Measurements from ENCODE around the gene MS4A4A. TPM values are rescaled to one million over a fixed set of nuclear protein-coding genes. Genes with fewer than 3 reads are reported as not detected.

Gene MS4A4A
- total and polyA plus RNA-seq, 8 donors, result 1.4 to 28.1 (median 6.6) TPM; not detected in 1

DNA sequence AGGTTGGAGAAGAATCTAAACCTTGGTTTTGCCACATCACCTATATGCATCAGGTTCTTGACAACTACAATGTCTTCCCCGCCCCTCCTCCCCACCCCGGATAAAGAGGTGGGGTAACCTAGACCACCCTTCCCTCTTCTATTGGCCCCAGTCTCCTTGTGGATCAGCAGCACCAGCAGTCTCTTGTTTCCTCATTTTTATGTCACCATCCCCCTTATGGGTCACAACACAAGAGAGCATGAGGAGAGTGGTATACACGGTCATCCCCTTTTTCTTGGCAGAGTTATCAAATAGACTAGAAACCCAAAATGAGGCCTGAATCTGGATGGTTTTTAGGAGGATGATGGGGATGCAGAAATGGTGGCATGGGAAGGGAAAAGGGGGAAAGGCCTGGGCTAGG, 38.7 kb upstream of the MS4A4A start:
- DNase-seq, result no peak
- 81 to 92% (median 87%) methylated on average over 3 of the region's 3 CpGs for WGBS, 5 donors
- H3K4me1 ChIP-seq, result no peaks in the 10 kb centered on the region
- peak overlapping the region in 1 of 5 donors; percentile 6 for H3K27ac ChIP-seq
- TF ChIP-seq CTCF (IDR thresholded peaks at IDR 0.05) (no peak), POLR2A (IDR thresholded peaks at IDR 0.05) (no peak), EP300 (IDR thresholded peaks at IDR 0.05) (no peak), POLR2AphosphoS5 (IDR thresholded peaks at IDR 0.05) (no peak)
- intact Hi-C loops (cut with DNase I; ENCODE audit: low total_unique reads), result no loop called here
- H3K36me3 ChIP-seq, result no peaks in the 10 kb centered on the region
- no peaks in the 10 kb centered on the region for H3K9me3 ChIP-seq
- no peak overlapping the region for H3K4me3 ChIP-seq
- H3K27me3 ChIP-seq, result no peaks in the 10 kb centered on the region

GRCh38 chr11:60242740-60243239, 37.7 kb upstream of the MS4A4A start, which contains the start of gene MS4A4E:
Gene MS4A4E (minus strand): TSS chr11:60243137. CDS start chr11:60230055, 13,082 bp downstream.
- no peaks in the 10 kb centered on the region for H3K36me3 ChIP-seq
- no peaks in the 10 kb centered on the region for H3K27me3 ChIP-seq
- H3K27ac ChIP-seq, result peak within 1 kb of the TSS in 2 of 5 donors; percentile 6 to 30
- DNase-seq, result no peak
- WGBS, 5 donors, result 49 to 65% (median 56%) methylated on average over 5 of the region's 5 CpGs
- H3K4me1 ChIP-seq, result no peaks in the 10 kb centered on the region
- intact Hi-C loops (cut with DNase I; ENCODE audit: low total_unique reads), result no loop called here
- no peaks in the 10 kb centered on the region for H3K9me3 ChIP-seq
- H3K4me3 ChIP-seq, result no peak within 1 kb of the TSS
- TF ChIP-seq CTCF (IDR thresholded peaks at IDR 0.05), result no peak
- TF ChIP-seq EP300 (IDR thresholded peaks at IDR 0.05), result no peak
- TF ChIP-seq POLR2A (IDR thresholded peaks at IDR 0.05), result no peak
- TF ChIP-seq POLR2AphosphoS5 (IDR thresholded peaks at IDR 0.05), result no peak

GRCh38 chr11:60251485-60252212, 28.8 kb upstream of the MS4A4A start:
- DNase-seq, result peak in 1 of 2 donors; percentile 76
- TF ChIP-seq CTCF (IDR thresholded peaks at IDR 0.05), result peak in 3 of 7 experiments; percentile 22 to 44 (median 28)
- TF ChIP-seq POLR2AphosphoS5 (IDR thresholded peaks at IDR 0.05), result no peak
- TF ChIP-seq EP300 (IDR thresholded peaks at IDR 0.05), result no peak
- TF ChIP-seq POLR2A (IDR thresholded peaks at IDR 0.05), result no peak
- no peaks in the 10 kb centered on the region for H3K27me3 ChIP-seq
- no peak overlapping the region for H3K27ac ChIP-seq
- no peaks in the 10 kb centered on the region for H3K4me1 ChIP-seq
- H3K9me3 ChIP-seq, result peaks cover 0 to 15% (median 8%) of the 10 kb centered on the region in 4 donors
- H3K36me3 ChIP-seq, result no peaks in the 10 kb centered on the region
- intact Hi-C loops (cut with DNase I; ENCODE audit: low total_unique reads), result no loop called here
- no peak overlapping the region for H3K4me3 ChIP-seq
- WGBS, 5 donors, result 33 to 58% (median 41%) methylated on average over 6 of the region's 6 CpGs

DNA sequence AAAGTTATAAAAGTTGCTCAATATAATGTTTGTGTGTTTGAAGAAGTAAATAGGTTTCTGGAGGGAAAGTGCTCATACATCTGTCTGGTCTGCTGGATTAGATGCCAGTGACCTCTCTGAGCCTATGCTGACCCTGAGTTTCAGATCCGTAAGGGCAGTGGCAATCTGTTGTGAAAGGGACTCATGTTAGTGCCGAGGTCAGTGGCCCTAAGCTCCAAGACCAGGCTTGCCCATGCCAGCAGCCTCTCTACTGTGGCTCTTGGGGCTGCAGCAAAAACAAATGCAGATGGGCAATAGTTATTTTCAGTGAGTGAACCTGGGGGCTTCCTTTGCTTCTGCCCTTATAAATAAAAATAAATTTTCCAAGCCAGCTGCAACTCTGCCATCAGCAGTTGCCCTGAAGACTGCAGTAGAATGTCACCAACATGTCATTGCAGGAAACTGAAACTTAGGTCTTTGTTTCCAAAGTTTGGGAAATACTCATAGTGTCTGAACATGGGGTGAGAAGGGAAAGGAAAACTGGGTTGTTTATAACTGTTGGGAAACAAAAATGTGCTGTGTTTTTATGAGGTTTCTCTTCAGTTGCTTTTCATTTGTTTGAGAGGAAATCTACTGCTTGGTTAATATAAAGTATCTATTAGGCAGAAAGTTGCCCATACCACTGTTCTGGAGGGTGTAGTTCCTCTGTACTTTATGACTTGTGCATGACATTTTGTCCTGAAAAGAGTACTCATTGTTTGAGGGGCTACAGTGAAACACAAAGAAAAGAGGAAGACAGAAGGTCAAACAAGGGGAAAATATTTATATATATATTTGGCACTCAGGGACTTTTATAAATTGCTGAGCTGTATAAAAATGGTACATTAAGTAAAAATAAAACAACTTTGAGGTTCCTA, 28.0 kb upstream of the MS4A4A start:
- no peak for TF ChIP-seq POLR2A (IDR thresholded peaks at IDR 0.05)
- no peak for TF ChIP-seq EP300 (IDR thresholded peaks at IDR 0.05)
- no peak for TF ChIP-seq POLR2AphosphoS5 (IDR thresholded peaks at IDR 0.05)
- no peak for TF ChIP-seq CTCF (IDR thresholded peaks at IDR 0.05)

More for the DNA sequence above, 28.0 kb upstream of the MS4A4A start:
- Histone ChIP-seq H3K27ac (no peak overlapping the region), H3K4me1 (no peaks in the 10 kb centered on the region), H3K9me3 (peaks cover 0 to 15% (median 8%) of the 10 kb centered on the region in 4 donors), H3K4me3 (no peak overlapping the region), H3K36me3 (no peaks in the 10 kb centered on the region), H3K27me3 (no peaks in the 10 kb centered on the region)
- intact Hi-C loops (cut with DNase I; ENCODE audit: low total_unique reads), result no loop called here
- 47 to 69% (median 63%) methylated on average over 2 of the region's 2 CpGs for WGBS, 5 donors
- no peak for DNase-seq

Measured in stomach (tissue), 9 donors.